Epithelial cell of esophagus (primary cell): Measurements from ENCODE around the gene PLA2R1.

Source experiments
- DNase-seq: peaks from one replicate; pipeline ENCODE4 v3.0.0; 2010; ENCODE audit warnings: low read depth
- H3K4me3 ChIP-seq: 2 replicates; pipeline ENCODE4 v1.5.1; 2011; ENCODE audit warnings: mild to moderate bottlenecking, low read length, control low read depth
- TF ChIP-seq, protein P1 (sequence below): IDR thresholded peaks from 2 replicates; pipeline ENCODE4 v1.5.1; 2011; ENCODE audit warnings: low read depth, mild to moderate bottlenecking, low read length, control low read depth, inconsistent platforms; ENCODE audit not compliant: insufficient read depth; ENCODE audit errors: missing control alignments

Gene PLA2R1

DNA sequence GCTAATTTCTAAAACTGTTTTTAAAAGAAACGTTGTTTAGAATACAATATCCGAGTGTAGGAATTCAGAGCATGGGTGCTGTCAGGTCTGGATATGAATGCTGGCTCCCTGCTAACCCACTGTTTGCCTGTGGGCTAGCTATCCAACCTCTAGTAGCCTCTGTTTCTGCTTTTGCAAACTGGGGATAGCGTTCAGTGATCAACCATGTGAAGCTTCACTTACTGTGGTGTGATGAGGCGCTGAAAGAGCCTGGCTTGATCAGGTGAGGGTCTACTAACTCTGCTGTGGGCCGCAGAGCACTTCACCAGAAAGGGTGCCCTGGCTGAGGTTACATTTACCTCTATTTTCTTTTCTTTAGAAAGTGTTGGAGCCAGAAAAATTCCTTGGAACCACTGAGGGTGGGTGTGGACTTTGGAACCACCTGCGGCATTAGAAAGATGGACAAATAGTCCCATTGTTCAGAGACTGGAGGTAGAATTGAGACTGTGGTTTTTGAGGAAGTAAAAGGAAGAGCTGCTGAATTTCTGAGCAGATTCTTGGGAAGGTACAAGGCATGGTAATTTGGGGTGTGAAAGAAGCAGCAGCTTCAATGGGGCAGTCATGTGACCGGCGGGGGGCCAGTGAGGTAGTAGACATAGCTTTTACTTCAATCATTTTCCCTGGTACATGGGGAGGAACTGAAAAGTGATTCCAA lies 168.1 kb downstream of the PLA2R1 start:
- no peak for DNase-seq
- TF ChIP-seq, protein P1, sequence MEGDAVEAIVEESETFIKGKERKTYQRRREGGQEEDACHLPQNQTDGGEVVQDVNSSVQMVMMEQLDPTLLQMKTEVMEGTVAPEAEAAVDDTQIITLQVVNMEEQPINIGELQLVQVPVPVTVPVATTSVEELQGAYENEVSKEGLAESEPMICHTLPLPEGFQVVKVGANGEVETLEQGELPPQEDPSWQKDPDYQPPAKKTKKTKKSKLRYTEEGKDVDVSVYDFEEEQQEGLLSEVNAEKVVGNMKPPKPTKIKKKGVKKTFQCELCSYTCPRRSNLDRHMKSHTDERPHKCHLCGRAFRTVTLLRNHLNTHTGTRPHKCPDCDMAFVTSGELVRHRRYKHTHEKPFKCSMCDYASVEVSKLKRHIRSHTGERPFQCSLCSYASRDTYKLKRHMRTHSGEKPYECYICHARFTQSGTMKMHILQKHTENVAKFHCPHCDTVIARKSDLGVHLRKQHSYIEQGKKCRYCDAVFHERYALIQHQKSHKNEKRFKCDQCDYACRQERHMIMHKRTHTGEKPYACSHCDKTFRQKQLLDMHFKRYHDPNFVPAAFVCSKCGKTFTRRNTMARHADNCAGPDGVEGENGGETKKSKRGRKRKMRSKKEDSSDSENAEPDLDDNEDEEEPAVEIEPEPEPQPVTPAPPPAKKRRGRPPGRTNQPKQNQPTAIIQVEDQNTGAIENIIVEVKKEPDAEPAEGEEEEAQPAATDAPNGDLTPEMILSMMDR = no peak
- H3K4me3 ChIP-seq = no peak overlapping the region

DNA sequence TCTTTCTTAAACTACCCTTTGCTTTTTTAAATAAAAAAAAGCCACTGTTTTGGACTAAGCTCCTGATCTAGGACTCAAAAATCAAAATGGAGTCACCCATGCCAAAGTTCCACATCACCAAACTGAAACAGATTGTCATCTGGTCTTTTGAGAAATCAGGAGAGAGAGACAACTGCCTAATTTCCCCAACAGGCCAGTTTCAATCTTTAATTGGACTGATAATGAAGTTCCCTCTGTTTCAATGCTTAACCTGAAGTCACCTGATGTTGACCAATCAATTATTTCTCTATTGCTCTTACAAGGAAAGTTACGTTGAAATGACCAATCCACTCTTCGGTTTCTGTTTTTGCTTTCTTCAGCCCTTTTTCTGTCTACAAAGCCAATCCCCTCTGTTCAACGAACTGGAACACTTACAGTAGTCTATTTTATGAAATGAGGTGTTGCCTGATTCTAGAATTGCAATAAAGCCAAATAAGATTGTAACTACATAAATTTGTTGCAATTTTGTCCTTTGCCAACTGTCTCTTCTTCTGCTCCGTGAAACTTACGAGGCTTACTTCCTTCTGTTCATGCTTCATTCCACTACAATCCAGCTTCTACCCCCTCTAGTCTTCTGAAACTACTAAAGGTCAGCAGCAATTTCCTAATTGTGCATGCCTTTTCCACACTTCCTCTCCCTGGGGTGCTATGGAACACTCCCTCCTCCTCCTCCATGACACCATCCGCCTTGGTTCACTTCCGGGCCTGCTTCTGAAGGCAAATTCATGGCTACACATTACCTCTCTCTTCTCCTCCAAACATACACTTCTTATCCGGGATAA lies 169.2 kb downstream of the PLA2R1 start:
- DNase-seq = no peak
- H3K4me3 ChIP-seq = no peak overlapping the region
- TF ChIP-seq, protein P1 = no peak

DNA sequence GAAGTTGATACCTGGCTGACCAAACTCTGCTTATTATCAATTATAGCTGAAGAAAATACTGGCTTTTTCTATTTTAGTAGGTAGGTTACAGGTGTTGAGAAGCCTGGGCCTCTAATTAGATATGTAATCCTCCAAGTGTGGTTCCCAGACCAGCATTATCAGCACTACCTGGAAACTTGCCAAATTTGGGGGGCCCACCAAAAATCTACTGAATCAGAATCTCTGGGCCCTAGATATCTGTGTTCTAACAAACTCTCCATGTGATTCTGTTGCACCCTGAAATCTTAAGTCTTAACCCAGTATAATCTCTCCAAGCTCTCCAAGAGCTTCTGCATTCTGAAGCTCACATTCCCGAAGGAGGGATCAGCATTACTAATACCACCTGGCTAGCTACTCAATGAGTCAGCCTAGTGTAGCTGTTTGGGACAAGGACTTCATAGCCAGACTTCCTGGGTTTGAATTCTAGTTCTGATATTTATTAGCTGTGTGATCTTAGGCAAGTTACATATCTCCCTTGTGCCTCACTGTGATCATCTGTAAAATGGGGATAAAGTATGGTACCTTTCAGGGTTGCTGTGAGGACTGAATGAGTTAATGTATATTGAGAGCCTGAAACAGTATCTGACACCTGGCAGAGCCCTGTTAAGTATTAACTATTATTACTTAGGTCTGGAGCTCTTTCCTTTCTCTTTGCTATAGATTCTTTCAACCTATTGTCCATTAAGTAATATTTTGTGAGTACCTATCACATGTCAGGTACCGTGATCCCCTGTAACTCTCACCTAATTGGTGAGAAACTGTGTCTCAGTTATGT lies 170.3 kb downstream of the PLA2R1 start:
- TF ChIP-seq, protein P1 = no peak
- DNase-seq = peak; percentile 84
- no peak overlapping the region for H3K4me3 ChIP-seq

DNA sequence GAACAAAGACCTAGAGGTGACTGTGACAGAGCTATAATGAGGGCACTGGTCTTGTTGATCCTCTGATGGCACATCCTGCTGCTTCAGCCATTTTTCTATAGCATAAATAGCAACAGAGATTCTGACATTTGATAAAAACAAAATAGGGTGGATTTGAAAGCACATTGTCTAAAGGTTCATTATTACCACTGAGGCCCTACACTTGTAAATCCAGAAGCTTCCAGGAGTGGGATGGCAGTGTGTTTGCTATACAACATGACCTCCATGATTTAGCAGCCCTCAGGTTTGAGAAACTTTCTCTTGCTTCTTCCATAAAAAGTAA lies 171.2 kb downstream of the PLA2R1 start:
- TF ChIP-seq, protein P1 = no peak
- DNase-seq = no peak
- no peak overlapping the region for H3K4me3 ChIP-seq

DNA sequence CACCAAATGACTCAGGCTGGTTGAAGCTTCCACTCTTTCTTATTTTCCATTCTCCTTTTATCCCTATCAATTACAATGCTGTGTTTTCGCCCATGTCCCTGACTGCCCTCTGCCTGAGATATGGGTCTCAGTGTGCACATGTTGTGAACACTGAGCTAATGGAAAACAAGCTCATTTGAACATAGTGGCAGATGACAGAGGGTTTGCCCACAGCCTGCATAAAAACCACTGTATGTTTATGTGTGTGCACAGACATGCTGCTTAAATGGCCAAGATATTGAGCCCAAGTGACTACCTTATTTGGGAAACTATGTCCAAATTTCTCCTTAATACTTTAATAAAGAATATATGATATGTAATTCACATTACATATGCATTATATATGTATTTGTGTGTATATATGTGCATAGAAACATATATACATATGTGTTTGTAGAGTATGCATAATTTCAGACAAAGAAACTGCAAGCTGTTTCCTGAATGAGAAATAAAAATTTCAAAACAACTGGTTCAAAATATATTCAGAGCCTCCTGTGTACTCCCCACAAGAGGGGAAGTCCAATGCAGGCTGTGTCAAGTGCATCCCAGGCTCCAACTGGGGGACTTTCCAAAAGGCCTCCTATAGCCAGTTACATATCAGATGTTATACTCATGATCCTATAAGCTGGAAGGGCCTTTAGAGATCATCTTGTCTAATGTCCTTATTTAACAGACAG lies 171.7 kb downstream of the PLA2R1 start:
- no peak overlapping the region for H3K4me3 ChIP-seq
- TF ChIP-seq, protein P1 = no peak
- DNase-seq = no peak

DNA sequence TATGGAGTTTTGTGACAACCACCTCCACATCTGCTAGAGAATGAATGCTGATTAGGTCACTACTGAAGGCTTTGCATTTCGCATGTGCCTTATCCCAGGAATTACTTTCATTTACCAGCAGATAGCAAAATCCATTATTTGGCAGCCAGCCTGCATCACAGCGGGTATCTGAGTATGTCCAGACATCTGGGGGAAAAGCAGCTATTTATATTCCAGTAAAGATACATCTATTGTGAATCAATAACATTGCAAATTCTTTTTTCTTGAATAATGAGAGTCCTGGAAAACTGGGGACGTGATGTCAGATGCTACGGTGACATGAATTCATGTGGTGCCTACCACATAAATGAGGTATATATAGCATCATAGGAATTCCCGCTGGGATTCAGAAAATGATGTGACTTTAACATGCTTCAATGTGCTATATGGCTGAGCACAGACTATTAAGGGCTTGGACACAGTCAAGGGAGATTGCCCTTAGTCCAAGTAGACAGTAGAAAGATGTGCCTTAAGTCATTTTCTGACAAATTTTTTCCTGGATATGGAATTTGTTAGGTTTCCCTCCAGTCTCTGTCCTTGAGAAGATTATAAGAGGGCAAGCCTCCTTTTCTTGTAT lies 180.2 kb downstream of the PLA2R1 start:
- DNase-seq = no peak
- TF ChIP-seq, protein P1 = no peak

More for the DNA sequence above, 180.2 kb downstream of the PLA2R1 start:
- no peak overlapping the region for H3K4me3 ChIP-seq
